Activated CD4-positive, alpha-beta T cell treated with anti-CD3 and anti-CD28 coated beads, Interleukin-2, Interleukin-6, amounts not matched to agents 100 ng/mL and 50 ng/mL, durations not matched to agents 16 hours and 8 hours (primary cell): ENCODE measurements around the gene NME3.
"Not testable (repeated sequence)": the region's sequence is repeated elsewhere in the genome, so short reads cannot be mapped to it uniquely, and the experiment has no call there.

Experiments used
- DNase-seq: peaks from one replicate; pipeline ENCODE4 v3.0.0-alpha.2; 2020

NME3 gene

GRCh38 chr16:1771188-1771863 lies at the start of gene NME3:
TSS of gene NME3 (minus strand) at chr16:1771543. CDS start at chr16:1771534, 9 bp downstream.
- DNase-seq = peak; percentile 86

DNA sequence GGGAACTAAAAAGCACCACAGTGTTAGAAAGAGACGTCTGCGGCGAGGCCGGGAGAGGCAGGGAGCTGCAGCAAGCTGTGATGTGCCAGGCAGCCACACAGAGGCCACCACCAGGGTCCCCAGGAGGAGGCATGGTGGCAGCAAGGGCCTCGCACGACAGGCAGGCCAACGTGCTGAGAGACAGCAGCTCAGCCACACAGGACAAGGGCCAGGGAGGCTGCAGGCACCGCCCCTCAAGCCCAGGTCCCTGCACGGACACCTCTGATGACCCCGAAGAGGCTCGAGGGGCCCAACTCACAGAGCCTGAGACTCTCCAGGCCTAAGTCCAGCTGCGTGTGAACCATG lies 49.6 kb upstream of the NME3 start:
- DNase-seq = no peak

- no peak for DNase-seq
Measured at GRCh38 chr16:1820096-1820945, 49.0 kb upstream of the NME3 start.

- no peak for DNase-seq
Measured at GRCh38 chr16:1819611-1820010, 48.3 kb upstream of the NME3 start.

GRCh38 chr16:1818873-1819525 lies 47.7 kb upstream of the NME3 start:
- no peak for DNase-seq

DNA sequence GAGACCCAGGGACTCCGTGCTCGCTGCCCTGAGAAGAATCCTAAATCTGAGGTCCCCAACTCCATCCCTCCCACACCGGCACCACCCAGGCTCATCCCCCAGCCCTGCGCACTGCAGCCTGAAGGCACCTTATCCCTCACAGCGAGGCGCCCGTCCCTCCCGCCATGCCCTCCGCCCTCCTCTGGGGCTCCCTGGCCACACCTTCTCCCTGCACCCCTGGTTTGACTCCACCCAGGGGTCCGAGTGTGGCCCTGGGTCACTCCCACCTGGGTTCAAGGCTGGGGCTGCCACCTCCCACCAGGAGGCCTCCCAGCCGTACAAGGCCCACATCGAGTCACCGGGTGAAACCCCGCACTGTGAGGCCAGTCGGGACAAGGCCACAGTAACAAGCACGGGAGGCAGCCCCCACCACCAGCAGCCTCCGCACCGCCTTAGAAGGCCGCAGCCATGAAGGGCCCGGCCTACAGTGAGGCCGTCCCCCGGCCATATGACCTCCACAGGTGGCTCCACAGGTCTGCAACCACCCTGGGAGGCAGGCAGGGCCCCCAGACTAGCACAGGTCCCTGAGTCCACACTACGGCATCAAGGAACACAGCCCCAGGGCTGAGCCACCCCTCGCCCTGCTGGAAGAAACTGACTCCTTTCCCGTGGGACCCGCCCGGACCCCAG lies 47.0 kb upstream of the NME3 start:
- DNase-seq = no peak

DNA sequence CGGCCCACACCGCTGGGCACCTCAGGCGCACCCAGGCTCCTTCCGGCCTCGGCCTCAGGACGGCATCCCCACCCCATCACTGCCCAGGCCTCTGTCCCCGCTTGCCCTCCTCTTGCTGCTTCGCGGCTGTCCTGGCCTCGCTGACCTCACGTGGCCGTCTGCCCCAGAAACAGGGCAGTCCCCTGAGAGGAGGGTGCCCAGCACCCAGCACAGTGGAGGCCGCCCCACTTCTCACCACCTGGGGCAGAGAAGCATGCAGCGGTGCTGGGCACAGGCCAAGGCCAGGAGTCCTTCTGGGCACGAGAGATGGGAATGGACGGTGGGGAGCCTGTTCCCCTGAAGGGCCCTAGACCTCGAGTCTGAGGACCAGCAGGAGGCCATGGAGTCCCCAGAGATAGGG lies 46.4 kb upstream of the NME3 start:
- DNase-seq = no peak

DNA sequence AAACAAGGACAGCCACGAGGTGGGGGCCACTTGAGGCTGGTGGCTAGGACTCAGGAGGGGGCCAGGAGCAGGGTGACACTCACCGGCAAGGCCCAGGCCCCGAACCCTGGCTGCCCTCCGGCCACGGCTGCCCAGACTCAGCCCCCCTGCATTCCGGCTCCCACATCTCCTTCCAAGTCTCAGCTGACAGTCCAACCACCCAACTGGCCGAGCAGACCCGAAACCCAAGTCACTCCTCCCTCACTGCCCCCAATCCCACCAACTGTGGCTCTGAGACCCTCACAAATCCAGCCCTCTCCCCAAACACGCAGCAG lies 45.9 kb upstream of the NME3 start:
- no peak for DNase-seq

- DNase-seq = no peak
Measured at GRCh38 chr16:1816396-1817275, 45.3 kb upstream of the NME3 start.

GRCh38 chr16:1815461-1815860 lies 44.1 kb upstream of the NME3 start:
- DNase-seq = no peak

DNA sequence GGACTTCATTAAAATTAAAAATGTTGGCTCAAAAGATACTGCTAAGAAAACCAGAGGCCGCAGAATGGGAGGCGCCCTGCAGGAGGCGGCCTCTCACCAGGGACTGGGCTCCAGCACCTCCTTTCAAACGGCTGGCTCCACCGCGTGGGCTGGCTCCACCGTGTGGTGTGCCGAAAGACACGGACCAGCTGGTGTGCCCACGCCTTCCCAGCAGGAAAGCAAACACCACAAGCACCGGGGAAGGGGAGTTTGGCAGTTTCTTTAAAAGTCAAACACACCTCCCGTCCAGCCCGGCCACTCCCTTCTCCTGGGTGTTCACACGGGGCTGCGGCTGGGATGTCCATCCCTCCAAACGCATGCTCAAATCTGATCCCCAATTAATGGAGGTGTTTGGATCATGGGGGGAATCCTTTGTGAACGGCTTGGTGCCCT lies 41.4 kb upstream of the NME3 start:
- DNase-seq = peak; percentile 50

- no peak for DNase-seq
Measured at GRCh38 chr16:1810536-1810935, 39.2 kb upstream of the NME3 start.

DNA sequence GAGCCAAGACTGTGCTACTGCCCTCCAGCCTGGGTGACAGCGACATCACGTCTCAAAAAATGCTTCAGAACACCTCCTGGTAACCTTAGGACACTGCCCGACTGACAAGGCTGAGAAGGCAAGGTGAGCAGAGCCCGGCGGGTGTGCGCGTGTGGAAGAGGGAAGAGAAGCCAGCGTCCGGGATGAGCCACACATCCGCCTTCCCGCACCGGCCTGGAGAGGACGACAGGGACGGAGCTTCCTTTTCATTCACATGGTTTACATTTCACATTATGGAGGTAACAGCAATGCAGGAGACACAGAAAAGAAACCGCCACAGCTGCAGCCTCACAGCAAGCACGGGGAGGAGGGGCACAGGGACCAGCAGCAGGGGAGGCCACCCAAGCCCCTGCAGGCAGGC lies 38.8 kb upstream of the NME3 start:
- DNase-seq = no peak

DNA sequence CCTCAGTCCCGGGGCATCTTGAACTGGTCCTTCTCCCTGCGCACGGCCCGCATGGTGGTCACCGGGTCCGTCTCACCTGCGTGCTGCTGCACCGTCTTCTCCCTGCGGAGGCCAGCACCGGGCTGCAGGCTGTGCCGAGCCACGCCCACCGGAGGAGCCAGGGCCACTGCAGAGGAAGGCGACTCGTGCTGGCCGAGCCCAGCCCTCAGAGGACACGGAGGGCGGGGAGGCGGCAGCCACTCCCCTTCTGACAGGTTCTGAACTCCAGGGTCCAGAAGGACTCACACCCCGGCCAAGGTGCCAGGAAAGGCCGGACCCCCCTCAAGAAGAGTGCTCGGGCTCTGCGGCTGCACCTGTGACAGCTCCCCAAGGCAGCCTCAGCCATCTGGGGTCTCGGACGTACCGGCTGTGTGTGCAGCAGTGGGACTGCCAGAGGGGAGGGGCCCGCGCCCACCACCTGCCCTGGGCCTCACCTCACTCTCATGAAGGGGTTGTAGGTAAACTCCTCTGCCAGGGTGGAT lies 38.0 kb upstream of the NME3 start:
- DNase-seq = no peak

GRCh38 chr16:1808691-1809090 lies 37.3 kb upstream of the NME3 start:
- no peak for DNase-seq

- DNase-seq = no peak
Measured at GRCh38 chr16:1807626-1808025, 36.3 kb upstream of the NME3 start.

GRCh38 chr16:1800701-1801100 lies 29.4 kb upstream of the NME3 start:
- DNase-seq = no peak

- DNase-seq = not testable (repeated sequence)
Measured at GRCh38 chr16:1799263-1799662, 27.9 kb upstream of the NME3 start.

DNA sequence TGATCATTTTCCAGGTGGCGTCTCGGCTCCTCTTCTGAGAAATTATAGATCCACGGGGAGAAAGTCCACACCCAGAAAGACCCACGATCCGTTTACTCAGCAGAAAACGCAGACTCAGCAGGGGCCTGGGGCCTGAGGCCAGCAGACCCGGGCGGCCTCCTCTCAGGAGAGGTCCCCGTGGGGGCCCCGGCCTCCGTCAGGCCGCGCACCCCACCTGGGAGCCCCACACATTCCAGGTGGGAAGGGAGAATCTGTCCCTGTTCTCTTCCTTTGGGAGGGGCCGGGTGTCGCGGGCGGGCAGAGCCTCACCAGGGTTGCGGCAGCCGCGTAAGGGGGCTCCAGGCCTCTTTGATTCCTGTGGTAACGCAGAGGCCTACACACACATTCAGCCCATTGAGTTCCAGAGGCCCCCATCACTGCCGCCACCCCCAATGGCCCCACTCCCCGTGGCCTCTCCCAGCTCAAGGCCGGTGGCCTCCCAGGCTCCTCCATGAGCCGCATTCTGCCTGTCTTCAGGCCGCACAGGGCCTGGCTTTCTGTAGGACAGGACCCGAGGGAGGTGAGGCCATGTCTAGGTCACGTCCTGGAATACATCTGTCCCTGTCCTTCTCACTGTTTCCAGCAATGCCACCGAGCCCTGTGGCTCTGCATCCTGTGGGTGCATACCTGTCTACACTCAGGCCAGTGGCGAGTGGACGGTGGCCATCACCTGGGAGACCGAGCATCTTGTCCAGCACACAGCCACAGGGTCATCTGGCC lies 23.7 kb upstream of the NME3 start:
- DNase-seq = no peak

GRCh38 chr16:1794221-1794871 lies 23.0 kb upstream of the NME3 start:
- DNase-seq = no peak
